Choroid plexus epithelial cell (primary cell): ENCODE measurements around the gene KCNJ10.

Experiments used
- DNase-seq: peaks from one replicate; pipeline ENCODE4 v3.0.0-alpha.2; 2010; ENCODE audit warnings: low read depth
- H3K4me3 ChIP-seq: 2 replicates; pipeline ENCODE4 v1.5.1; 2011; ENCODE audit warnings: low read depth, mild to moderate bottlenecking, control low read depth, low read length, moderate library complexity
- TF ChIP-seq, protein P1 (sequence below): conservative IDR thresholded peaks from 2 replicates; pipeline ENCODE4 v1.5.1; 2011; ENCODE audit warnings: low read depth, mild to moderate bottlenecking, control low read depth, inconsistent platforms, low read length, moderate library complexity

Gene KCNJ10

DNA sequence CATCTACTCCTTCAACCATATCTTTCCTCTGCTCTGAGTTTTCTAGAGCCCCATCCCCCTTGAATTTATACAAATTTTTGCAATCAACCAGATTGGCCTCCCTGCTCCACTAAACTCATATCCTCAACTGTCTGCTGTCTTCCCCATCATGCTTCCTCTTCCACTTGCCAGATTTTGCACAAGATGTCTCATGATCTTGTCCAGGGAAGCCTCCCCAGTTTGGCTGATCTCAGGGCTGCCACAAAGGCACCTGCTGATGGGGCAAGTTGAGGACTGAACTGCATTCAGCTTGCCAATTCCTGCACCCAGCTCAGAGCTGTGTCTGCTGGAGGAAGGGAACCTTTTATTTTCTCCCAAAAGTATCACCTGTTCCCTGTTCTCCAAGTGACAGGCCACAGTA, 7.5 kb upstream of the KCNJ10 start:
- H3K4me3 ChIP-seq: no peak overlapping the region
- DNase-seq: no peak
- TF ChIP-seq, protein P1, sequence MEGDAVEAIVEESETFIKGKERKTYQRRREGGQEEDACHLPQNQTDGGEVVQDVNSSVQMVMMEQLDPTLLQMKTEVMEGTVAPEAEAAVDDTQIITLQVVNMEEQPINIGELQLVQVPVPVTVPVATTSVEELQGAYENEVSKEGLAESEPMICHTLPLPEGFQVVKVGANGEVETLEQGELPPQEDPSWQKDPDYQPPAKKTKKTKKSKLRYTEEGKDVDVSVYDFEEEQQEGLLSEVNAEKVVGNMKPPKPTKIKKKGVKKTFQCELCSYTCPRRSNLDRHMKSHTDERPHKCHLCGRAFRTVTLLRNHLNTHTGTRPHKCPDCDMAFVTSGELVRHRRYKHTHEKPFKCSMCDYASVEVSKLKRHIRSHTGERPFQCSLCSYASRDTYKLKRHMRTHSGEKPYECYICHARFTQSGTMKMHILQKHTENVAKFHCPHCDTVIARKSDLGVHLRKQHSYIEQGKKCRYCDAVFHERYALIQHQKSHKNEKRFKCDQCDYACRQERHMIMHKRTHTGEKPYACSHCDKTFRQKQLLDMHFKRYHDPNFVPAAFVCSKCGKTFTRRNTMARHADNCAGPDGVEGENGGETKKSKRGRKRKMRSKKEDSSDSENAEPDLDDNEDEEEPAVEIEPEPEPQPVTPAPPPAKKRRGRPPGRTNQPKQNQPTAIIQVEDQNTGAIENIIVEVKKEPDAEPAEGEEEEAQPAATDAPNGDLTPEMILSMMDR: no peak

DNA sequence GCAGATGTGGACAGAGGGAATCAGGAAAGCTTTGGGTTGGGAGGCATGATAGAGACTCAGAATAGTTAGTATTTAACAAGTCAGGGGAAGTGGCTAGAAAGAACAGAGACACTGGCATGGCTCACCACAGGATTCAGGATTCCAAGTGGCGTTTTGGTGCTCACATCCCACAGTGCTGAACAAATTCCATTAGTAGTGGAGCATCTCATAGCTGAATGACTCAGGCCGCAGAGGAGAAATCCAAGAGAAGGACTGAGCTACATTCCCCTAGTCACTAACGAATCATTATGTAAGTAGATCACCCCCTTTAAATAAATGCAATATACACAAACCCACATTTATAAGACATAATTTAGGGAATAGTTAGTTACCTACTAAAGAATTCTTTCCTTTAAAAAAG, 6.3 kb upstream of the KCNJ10 start:
- TF ChIP-seq, protein P1: no peak
- no peak overlapping the region for H3K4me3 ChIP-seq
- no peak for DNase-seq

DNA sequence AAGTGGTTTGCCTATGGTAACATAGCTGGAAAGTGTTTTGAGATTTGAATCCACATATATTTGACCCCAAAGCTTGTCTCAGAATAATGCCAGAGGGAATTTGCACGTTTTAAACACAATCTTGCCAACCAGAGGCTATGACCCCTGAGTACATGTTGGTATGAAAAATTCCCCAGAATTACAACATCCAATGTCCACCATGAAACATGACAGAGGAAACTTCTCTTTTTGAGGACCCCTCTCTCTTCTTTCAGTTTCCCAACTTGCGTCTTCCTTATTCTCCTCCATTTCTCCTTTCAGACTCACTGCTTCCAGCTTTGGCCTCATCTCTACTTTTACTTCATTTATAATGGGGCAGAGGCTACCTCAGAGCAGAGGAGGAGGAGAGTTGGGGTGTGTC, 5.9 kb upstream of the KCNJ10 start:
- no peak for DNase-seq
- TF ChIP-seq, protein P1: no peak
- no peak overlapping the region for H3K4me3 ChIP-seq

DNA sequence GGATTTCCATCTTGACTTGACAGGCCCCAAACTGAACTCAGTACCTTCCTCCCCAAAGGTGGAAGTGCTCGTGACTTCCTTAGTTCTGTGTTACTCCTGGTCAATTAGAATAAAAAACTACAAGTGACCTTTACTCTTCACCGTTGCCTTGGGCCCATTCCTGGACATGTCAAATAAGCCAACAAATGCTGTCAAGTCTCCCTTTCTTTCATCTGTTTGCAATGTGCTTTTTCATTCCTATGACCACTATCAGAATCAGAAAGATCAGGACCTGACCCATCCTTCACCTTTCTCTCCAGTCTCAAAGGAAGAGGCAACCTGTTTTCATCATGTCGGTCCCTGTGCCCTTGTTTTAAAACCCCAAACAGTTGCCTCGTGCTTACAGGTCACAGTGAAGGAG, 4.9 kb upstream of the KCNJ10 start:
- no peak for DNase-seq
- TF ChIP-seq, protein P1: no peak

DNA sequence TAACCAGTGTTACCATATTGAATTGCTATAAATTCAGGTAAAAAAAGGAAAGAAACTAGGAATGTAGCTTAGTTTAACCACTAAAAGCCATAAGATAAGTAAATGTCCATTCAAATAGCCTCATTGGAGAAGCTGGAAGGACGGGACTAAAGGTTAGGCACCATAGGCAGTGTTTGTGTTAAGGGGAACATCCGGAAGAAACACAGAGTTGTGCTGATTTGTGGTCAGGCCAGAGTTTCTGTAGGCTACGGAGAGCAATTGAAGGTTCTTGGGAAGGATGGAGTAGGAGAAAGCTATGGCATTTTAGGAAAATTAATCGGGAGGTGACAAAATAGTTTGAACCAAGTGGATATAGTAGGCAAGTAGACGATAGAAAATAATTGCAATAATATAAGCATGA, 1.3 kb upstream of the KCNJ10 start:
- no peak for DNase-seq
- no peak overlapping the region for H3K4me3 ChIP-seq
- TF ChIP-seq, protein P1: no peak

More for the DNA sequence above, 4.9 kb upstream of the KCNJ10 start:
- H3K4me3 ChIP-seq: no peak overlapping the region

DNA sequence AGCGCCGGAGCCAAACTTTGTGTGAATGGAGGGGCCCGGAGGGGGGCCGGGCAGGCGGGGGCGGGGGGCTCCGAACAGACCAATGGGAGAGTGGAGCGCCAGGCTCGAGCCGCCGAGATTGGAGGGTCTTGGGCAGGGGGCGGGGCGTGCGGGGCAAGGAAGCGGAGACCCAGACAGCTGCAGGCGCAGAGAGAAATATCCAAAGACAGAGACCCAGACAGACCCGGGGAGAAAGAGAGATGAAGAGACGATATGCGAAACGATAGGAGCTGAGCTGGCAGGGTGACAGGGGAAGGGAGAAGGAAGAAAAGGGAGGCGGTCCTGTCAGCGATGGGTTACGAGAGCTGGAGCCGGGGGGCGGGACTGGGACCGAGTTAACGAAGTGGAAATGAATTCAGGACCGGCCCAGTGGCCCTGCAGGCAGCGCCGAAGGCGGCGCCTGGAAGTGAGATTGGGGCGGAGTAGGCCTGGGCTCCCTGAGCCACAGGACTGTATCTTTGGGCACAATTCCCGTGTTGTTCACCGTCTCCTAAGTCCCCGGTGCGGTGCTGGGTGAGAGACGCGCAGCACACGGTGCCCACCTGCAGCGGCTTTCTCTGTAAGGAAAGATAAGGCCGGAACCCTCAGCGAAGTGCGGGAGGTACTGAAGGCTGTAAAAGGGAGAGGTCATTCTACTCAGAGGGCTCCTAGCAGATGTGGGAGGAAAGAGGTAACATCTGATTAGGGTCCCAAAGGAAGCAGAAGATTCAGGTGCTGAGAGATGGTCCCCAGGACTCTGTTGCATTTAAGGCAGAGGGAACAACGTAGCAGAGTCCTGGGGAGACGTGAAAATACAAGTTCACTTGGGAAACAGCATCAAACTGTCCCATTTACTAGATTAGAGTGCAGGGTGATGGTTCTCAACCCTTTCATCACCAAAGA, 543 bp upstream of the KCNJ10 start:
- peak overlapping the region; percentile 60 for H3K4me3 ChIP-seq
- TF ChIP-seq, protein P1: no peak

DNA sequence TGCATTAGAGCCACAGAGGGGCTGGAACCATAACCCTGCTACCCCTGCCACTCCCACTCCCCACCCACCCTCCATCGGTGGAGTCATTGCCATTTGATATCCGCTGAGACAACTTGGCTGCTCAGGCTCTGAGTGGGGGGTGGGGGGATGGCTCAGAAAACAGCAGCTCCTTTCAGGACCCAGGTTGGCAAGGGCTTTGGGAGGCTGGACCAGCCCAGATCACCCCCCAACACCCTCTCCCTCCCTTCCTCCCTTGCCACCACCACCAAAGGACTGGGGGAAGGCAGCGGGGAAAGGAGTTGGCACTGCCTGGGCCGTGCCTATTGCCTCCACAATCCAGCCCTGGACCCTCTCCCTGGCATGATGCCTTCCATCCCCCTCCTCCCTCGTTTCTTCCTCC, 1.7 kb downstream of the KCNJ10 start:
- TF ChIP-seq, protein P1: no peak
- H3K4me3 ChIP-seq: no peak overlapping the region
- no peak for DNase-seq

More for the DNA sequence above, 543 bp upstream of the KCNJ10 start:
- peak; percentile 58 for DNase-seq
